HEK293 (cell line): Measurements from ENCODE around the gene ACACB.

Experiments
- CTCF ChIP-seq: fragments of 450-650 bp; formaldehyde crosslinking; IDR thresholded peaks from 2 replicates; pipeline ENCODE4 v1.5.1; 2016; ENCODE audit warnings: missing biosample characterization, missing genetic modification characterization
- REST ChIP-seq: fragments of 450-650 bp; formaldehyde crosslinking; IDR thresholded peaks from 2 replicates; pipeline ENCODE4 v1.5.1; 2016; ENCODE audit warnings: missing biosample characterization, missing genetic modification characterization
- ZFP69B ChIP-seq: fragments of 450-650 bp; formaldehyde crosslinking; IDR thresholded peaks from 2 replicates; pipeline ENCODE4 v1.5.1; 2016; ENCODE audit warnings: missing biosample characterization, missing genetic modification characterization
- ZNF660 ChIP-seq: fragments of 450-650 bp; IDR thresholded peaks from 2 replicates; pipeline ENCODE4 v1.5.1; 2018; ENCODE audit warnings: missing biosample characterization, mild to moderate bottlenecking, missing genetic modification characterization
- ZNF707 ChIP-seq: fragments of 450-650 bp; formaldehyde crosslinking; IDR thresholded peaks from 2 replicates; pipeline ENCODE4 v1.5.1; 2016; ENCODE audit warnings: missing biosample characterization, missing genetic modification characterization
- ZNF776 ChIP-seq: fragments of 450-650 bp; formaldehyde crosslinking; IDR thresholded peaks from 2 replicates; pipeline ENCODE4 v1.5.0; 2017; ENCODE audit warnings: missing biosample characterization, missing genetic modification characterization, borderline replicate concordance

- TF ChIP-seq CTCF (tag by site-specific recombination) (no peak), ZFP69B (no peak), ZNF707 (tag by site-specific recombination) (no peak), REST (tag by site-specific recombination) (no peak), ZNF776 (tag by site-specific recombination) (no peak), ZNF660 (tag by site-specific recombination) (no peak)
Measured at GRCh38 chr12:109236257-109236656, 119.9 kb downstream of the ACACB start.
